Nephron progenitor cell (in vitro differentiated cells): ENCODE results near the gene CBX8.

ENCODE experiments used
- DNase-seq: peaks from one replicate; pipeline ENCODE4 v3.0.0; 2021
- H3K27ac Mint-ChIP-seq: 2 replicates; pipeline ENCODE4 v1.8.0; 2021; ENCODE audit warnings: mild to moderate bottlenecking, moderate library complexity, mixed read lengths
- H3K27me3 Mint-ChIP-seq: 2 replicates; pipeline ENCODE4 v1.8.0; 2021; ENCODE audit warnings: mild to moderate bottlenecking, low read depth, mixed read lengths; ENCODE audit not compliant: poor library complexity
- H3K36me3 Mint-ChIP-seq: 2 replicates; pipeline ENCODE4 v1.8.0; 2021; ENCODE audit warnings: low read depth, mixed read lengths
- H3K4me1 Mint-ChIP-seq: 2 replicates; pipeline ENCODE4 v1.8.0; 2021; ENCODE audit warnings: mixed read lengths
- H3K4me3 Mint-ChIP-seq: 2 replicates; pipeline ENCODE4 v1.8.0; 2021; ENCODE audit warnings: mild to moderate bottlenecking, moderate library complexity, mixed read lengths
- H3K9me3 Mint-ChIP-seq: 2 replicates; pipeline ENCODE4 v1.8.0; 2021; ENCODE audit warnings: mild to moderate bottlenecking, moderate library complexity, mixed read lengths
- TF ChIP-seq, protein P1 (sequence below): fragments of 200-600 bp; sonication (generic); IDR thresholded peaks from 2 replicates; pipeline ENCODE4 v1.5.0; 2021; ENCODE audit warnings: antibody characterized with exemption

The CBX8 gene

DNA sequence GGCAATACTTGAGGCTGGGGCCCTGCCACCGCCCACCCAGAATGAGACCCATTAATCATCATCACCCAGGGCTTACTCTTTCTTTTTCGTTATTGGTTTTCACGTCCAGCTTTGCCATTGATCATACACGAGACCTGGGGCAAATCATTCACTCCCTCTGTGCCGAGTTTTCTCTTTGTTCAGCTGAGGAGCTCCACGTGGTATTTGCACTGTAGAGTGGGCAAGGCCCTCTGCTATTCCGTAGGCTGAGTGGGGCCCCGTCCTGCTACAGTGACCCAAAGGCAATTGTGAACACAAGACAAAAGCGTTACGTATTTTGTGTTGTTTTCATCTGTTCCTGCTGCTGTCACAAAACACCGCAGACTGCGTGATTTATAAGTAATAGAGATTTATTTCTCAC, 42.5 kb downstream of the CBX8 start:
- Mint-ChIP-seq H3K36me3 (peaks cover 12% of the 10 kb centered on the region), H3K9me3 (no peaks in the 10 kb centered on the region), H3K27ac (no peak overlapping the region), H3K4me1 (peaks cover 34% of the 10 kb centered on the region), H3K4me3 (no peak overlapping the region), H3K27me3 (peaks cover 44% of the 10 kb centered on the region)
- TF ChIP-seq, protein P1, sequence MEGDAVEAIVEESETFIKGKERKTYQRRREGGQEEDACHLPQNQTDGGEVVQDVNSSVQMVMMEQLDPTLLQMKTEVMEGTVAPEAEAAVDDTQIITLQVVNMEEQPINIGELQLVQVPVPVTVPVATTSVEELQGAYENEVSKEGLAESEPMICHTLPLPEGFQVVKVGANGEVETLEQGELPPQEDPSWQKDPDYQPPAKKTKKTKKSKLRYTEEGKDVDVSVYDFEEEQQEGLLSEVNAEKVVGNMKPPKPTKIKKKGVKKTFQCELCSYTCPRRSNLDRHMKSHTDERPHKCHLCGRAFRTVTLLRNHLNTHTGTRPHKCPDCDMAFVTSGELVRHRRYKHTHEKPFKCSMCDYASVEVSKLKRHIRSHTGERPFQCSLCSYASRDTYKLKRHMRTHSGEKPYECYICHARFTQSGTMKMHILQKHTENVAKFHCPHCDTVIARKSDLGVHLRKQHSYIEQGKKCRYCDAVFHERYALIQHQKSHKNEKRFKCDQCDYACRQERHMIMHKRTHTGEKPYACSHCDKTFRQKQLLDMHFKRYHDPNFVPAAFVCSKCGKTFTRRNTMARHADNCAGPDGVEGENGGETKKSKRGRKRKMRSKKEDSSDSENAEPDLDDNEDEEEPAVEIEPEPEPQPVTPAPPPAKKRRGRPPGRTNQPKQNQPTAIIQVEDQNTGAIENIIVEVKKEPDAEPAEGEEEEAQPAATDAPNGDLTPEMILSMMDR, result no peak
- no peak for DNase-seq

DNA sequence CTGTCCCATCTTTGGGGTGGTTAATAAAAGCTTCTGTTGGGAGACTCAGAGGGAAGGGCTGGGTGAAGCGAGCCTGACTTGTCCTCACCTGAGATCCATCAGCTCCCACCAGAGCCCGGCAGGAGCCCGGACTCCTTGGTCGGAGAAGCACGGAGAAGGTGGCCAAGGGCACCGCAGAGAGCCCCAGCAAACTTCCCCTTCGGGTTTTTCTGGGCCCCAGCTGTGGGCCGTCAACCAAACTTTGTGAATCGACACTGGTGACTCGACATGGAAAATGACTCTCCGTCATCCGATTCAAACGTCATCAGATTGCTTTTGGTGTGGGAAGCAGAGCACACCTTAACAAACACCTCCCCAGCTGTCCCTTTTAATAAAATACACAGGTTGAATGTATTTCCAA, 44.7 kb downstream of the CBX8 start:
- Mint-ChIP-seq H3K4me3 (no peak overlapping the region), H3K27me3 (peaks cover 54% of the 10 kb centered on the region), H3K4me1 (peaks cover 25% of the 10 kb centered on the region), H3K27ac (no peak overlapping the region), H3K36me3 (peaks cover 1% of the 10 kb centered on the region), H3K9me3 (no peaks in the 10 kb centered on the region)
- DNase-seq, result no peak
- TF ChIP-seq, protein P1, result no peak

DNA sequence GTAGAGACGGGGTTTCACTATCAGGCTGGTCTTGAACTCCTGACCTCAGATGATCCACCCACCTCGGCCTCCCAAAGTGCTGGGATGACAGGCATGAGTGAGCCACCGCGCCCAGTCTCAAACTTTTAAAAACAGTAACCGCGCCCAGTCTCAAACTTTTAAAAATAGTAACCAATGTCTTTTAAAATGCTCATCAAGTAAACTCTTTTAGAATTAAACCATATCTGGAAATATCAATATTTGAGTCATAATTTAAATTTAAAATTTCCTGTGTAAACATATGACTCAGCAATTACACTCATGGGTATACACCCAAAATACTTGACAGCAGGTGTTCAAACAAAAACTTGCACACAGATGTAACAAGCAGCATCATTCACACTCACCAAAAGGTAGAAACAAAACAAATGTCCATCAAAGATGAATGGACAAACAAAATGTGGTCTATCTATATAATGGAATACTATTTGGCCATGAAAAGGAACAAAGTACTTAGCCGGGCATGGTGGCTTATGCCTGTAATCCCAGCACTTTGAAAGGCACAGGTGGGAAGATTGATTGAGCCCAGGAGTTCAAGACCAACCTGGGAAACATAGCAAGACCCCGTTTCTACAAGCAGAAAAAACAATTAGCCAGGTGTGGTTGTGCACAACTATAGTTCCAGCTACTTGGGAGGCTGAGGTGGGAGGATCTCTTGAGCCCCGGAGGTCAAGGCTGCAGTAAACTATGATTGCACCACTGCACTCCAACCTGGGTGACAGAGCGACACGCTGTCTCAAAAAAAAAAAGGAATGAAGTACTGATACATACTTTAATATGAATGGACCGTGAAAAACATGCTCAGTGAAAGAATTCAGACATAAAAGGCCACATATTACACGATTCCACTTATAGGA, 46.0 kb downstream of the CBX8 start:
- Mint-ChIP-seq H3K27me3 (peaks cover 64% of the 10 kb centered on the region), H3K27ac (no peak overlapping the region), H3K36me3 (no peaks in the 10 kb centered on the region), H3K4me3 (no peak overlapping the region), H3K4me1 (peaks cover 32% of the 10 kb centered on the region), H3K9me3 (no peaks in the 10 kb centered on the region)
- TF ChIP-seq, protein P1, result no peak
- DNase-seq, result no peak

DNA sequence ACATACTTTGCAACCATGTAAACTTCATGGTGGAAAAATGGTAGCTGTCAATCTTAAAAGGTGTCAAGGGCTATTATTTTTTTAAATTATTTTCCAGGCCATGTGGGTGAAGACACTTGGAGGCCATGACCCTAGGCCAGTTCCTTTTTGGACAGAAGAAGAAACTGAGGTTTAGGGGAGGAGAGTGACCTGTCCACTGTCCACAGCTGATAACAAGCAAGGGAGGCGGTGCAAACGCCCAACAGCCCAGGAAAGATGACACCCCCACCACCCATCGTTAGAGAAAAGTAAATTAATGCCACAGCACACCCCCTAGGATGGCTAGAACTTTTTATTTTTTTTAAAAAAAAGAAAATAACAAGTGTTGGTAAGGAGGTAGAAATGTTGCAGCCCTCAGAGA, 46.9 kb downstream of the CBX8 start:
- no peak overlapping the region for H3K27ac Mint-ChIP-seq
- DNase-seq, result no peak
- no peaks in the 10 kb centered on the region for H3K9me3 Mint-ChIP-seq
- no peaks in the 10 kb centered on the region for H3K36me3 Mint-ChIP-seq
- peaks cover 38% of the 10 kb centered on the region for H3K4me1 Mint-ChIP-seq
- TF ChIP-seq, protein P1, result no peak
- H3K4me3 Mint-ChIP-seq, result no peak overlapping the region
- H3K27me3 Mint-ChIP-seq, result peaks cover 71% of the 10 kb centered on the region

DNA sequence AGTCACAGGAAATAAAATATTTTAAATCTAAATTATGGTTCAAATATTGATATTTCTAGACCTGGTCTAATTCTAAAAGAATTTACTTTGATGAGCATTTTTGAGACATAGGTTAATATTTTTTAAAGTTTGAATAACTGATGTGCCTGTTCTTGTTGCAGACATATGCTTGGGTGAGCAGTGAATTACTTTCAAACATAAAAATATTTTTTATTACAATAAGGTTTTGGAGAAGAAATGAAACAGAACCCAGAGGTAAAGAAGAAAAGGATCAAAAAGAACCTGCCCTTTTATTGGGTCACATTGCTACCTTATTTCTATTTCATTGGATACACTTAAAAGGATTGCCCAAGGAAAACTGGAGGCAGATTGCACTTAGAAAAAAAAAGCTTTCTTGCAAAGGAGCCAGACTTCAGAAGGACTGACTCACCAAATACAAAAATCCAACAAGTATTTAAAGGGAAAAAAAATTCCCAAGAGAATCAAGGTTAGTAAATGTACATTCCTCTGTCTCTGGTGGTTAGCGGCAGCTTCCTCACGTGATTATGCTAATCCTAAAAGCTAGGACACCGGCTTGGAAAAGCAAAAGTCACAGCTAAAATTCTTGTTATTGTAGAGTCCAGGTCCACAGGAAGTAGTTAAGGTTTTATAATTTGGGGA, 47.6 kb downstream of the CBX8 start:
- Mint-ChIP-seq H3K27ac (no peak overlapping the region), H3K9me3 (no peaks in the 10 kb centered on the region), H3K36me3 (no peaks in the 10 kb centered on the region), H3K4me3 (no peak overlapping the region), H3K4me1 (peaks cover 34% of the 10 kb centered on the region), H3K27me3 (peaks cover 78% of the 10 kb centered on the region)
- TF ChIP-seq, protein P1, result no peak
- DNase-seq, result no peak
